Osteoblast (primary cell): ENCODE measurements around the gene FAM124A. TPM values are rescaled to one million over a fixed set of nuclear protein-coding genes. Genes with fewer than 3 reads are reported as not detected.

Source experiments
- DNase-seq: peaks from one replicate; pipeline ENCODE4 v3.0.0; 2011; ENCODE audit warnings: low spot score, mixed read lengths; ENCODE audit not compliant: insufficient read length; ENCODE audit errors: missing footprints
- H2AFZ ChIP-seq: 2 replicates; pipeline ENCODE4 v1.6.0; 2011; ENCODE audit warnings: mild to moderate bottlenecking, low read length
- H3K27ac ChIP-seq: 2 replicates; pipeline ENCODE4 v1.5.1; 2011; ENCODE audit warnings: mild to moderate bottlenecking, low read depth, low read length, moderate library complexity
- H3K27me3 ChIP-seq: 2 replicates; pipeline ENCODE4 v1.6.0; 2012; ENCODE audit warnings: mild to moderate bottlenecking, control low read depth, inconsistent platforms, low read length, moderate library complexity; ENCODE audit not compliant: insufficient read depth
- H3K36me3 ChIP-seq: 2 replicates; pipeline ENCODE4 v1.5.1; 2011; ENCODE audit warnings: mild to moderate bottlenecking, low read length, control low read depth, moderate library complexity; ENCODE audit not compliant: insufficient read depth
- H3K4me1 ChIP-seq: 2 replicates; pipeline ENCODE4 v1.5.1; 2011; ENCODE audit warnings: mild to moderate bottlenecking, low read length, control low read depth, moderate library complexity; ENCODE audit not compliant: insufficient read depth
- H3K4me2 ChIP-seq: 2 replicates; pipeline ENCODE4 v1.6.0; 2011; ENCODE audit warnings: mild to moderate bottlenecking, low read length; ENCODE audit not compliant: insufficient read depth
- H3K4me3 ChIP-seq: fragments of 200-600 bp; sonication (generic); 3 replicates; pipeline ENCODE4 v1.5.1; 2012; ENCODE audit warnings: mild to moderate bottlenecking, low read length, inconsistent platforms; ENCODE audit not compliant: insufficient read depth
- H3K79me2 ChIP-seq: 2 replicates; pipeline ENCODE4 v1.6.0; 2012; ENCODE audit warnings: mild to moderate bottlenecking, low read length, control low read depth, inconsistent platforms; ENCODE audit not compliant: insufficient read depth
- H3K9me3 ChIP-seq: 2 replicates; pipeline ENCODE4 v1.5.1; 2011; ENCODE audit warnings: low read depth, low read length, control low read depth
- H4K20me1 ChIP-seq: 2 replicates; pipeline ENCODE4 v1.6.0; 2012; ENCODE audit warnings: mild to moderate bottlenecking, low read length, control low read depth; ENCODE audit not compliant: insufficient read depth
- CTCF ChIP-seq: IDR thresholded peaks from 2 replicates; pipeline ENCODE4 v1.5.1; 2011; ENCODE audit warnings: mild to moderate bottlenecking, low read depth, low read length, moderate library complexity; ENCODE audit errors: extremely low read depth
- total RNA-seq: library from RNA; depleted of rRNA; stranded (reverse); fragments of >200 nt; gene quantifications from 2 replicates; pipeline ENCODE4 v1.2.3, GENCODE V29; 2012

Gene FAM124A
- total RNA-seq, 1 donor: 1.1 TPM

GRCh38 chr13:51246418-51247277, 24.4 kb downstream of the FAM124A start:
- Histone ChIP-seq H3K79me2 (no peaks in the 10 kb centered on the region), H3K27ac (no peak overlapping the region), H3K27me3 (peaks cover 48% of the 10 kb centered on the region), H3K36me3 (no peaks in the 10 kb centered on the region), H3K4me3 (no peak overlapping the region), H2AFZ (no peak overlapping the region), H3K4me2 (no peak overlapping the region), H3K4me1 (no peaks in the 10 kb centered on the region), H4K20me1 (no peaks in the 10 kb centered on the region), H3K9me3 (no peaks in the 10 kb centered on the region)
- no peak for TF ChIP-seq CTCF
- no peak for DNase-seq

- no peak overlapping the region for H3K27ac ChIP-seq
- H4K20me1 ChIP-seq: no peaks in the 10 kb centered on the region
- H3K4me2 ChIP-seq: no peak overlapping the region
- no peak for TF ChIP-seq CTCF
- no peaks in the 10 kb centered on the region for H3K9me3 ChIP-seq
- no peaks in the 10 kb centered on the region for H3K36me3 ChIP-seq
- no peaks in the 10 kb centered on the region for H3K4me1 ChIP-seq
- H3K27me3 ChIP-seq: peaks cover 48% of the 10 kb centered on the region
- no peak overlapping the region for H3K4me3 ChIP-seq
- H2AFZ ChIP-seq: no peak overlapping the region
- DNase-seq: no peak
- no peaks in the 10 kb centered on the region for H3K79me2 ChIP-seq
These were observed 27.1 kb downstream of the FAM124A start for GRCh38 chr13:51249255-51249654.

- Histone ChIP-seq H3K36me3 (no peaks in the 10 kb centered on the region), H3K9me3 (no peaks in the 10 kb centered on the region), H3K4me1 (no peaks in the 10 kb centered on the region), H4K20me1 (no peaks in the 10 kb centered on the region), H3K4me2 (no peak overlapping the region), H3K79me2 (no peaks in the 10 kb centered on the region), H3K4me3 (no peak overlapping the region), H2AFZ (no peak overlapping the region), H3K27me3 (peaks cover 41% of the 10 kb centered on the region), H3K27ac (no peak overlapping the region)
- peak; percentile 53 for TF ChIP-seq CTCF
- peak; percentile 87 for DNase-seq
These were observed 27.9 kb downstream of the FAM124A start for GRCh38 chr13:51249770-51250741.

GRCh38 chr13:51251480-51251879, 29.3 kb downstream of the FAM124A start:
- no peak for DNase-seq
- Histone ChIP-seq H2AFZ (no peak overlapping the region), H3K4me1 (no peaks in the 10 kb centered on the region), H3K9me3 (no peaks in the 10 kb centered on the region), H3K36me3 (no peaks in the 10 kb centered on the region), H4K20me1 (no peaks in the 10 kb centered on the region), H3K4me3 (no peak overlapping the region), H3K27ac (no peak overlapping the region), H3K79me2 (no peaks in the 10 kb centered on the region), H3K4me2 (no peak overlapping the region), H3K27me3 (peaks cover 27% of the 10 kb centered on the region)
- no peak for TF ChIP-seq CTCF
